Adipocyte (in vitro differentiated cells): ENCODE results near the gene SLC7A5.
A peak's percentile ranks its signal among the peaks of the same experiment; 100 is the strongest.
"Not testable (repeated sequence)": the region's sequence is repeated elsewhere in the genome, so short reads cannot be mapped to it uniquely, and the experiment has no call there.

ENCODE experiments used
- DNase-seq: peaks from one replicate; pipeline ENCODE4 v3.0.0-alpha.2; 2015; ENCODE audit warnings: low read depth
- H3K27me3 ChIP-seq: replicated peaks from 2 replicates; pipeline ENCODE4 v1.7.0; 2013; ENCODE audit warnings: mild to moderate bottlenecking, low read length, moderate library complexity; ENCODE audit not compliant: control insufficient read depth, insufficient read depth
- H3K36me3 ChIP-seq: 2 replicates; pipeline ENCODE4 v1.7.0; 2013; ENCODE audit warnings: low read length, mild to moderate bottlenecking, moderate library complexity; ENCODE audit not compliant: control insufficient read depth, insufficient read depth, severe bottlenecking
- H3K4me1 ChIP-seq: 2 replicates; pipeline ENCODE4 v1.7.0; 2013; ENCODE audit warnings: mild to moderate bottlenecking, low read length, moderate library complexity; ENCODE audit not compliant: control insufficient read depth, insufficient read depth
- H3K4me3 ChIP-seq: 2 replicates; pipeline ENCODE4 v1.7.0; 2013; ENCODE audit warnings: mild to moderate bottlenecking, low read length, moderate library complexity
- H3K9ac ChIP-seq: 2 replicates; pipeline ENCODE4 v1.7.0; 2013; ENCODE audit warnings: mild to moderate bottlenecking, low read length, moderate library complexity
- H3K9me3 ChIP-seq: 2 replicates; pipeline ENCODE4 v1.7.0; 2013; ENCODE audit warnings: mild to moderate bottlenecking, low read length, moderate library complexity; ENCODE audit not compliant: control insufficient read depth

The SLC7A5 gene

DNA sequence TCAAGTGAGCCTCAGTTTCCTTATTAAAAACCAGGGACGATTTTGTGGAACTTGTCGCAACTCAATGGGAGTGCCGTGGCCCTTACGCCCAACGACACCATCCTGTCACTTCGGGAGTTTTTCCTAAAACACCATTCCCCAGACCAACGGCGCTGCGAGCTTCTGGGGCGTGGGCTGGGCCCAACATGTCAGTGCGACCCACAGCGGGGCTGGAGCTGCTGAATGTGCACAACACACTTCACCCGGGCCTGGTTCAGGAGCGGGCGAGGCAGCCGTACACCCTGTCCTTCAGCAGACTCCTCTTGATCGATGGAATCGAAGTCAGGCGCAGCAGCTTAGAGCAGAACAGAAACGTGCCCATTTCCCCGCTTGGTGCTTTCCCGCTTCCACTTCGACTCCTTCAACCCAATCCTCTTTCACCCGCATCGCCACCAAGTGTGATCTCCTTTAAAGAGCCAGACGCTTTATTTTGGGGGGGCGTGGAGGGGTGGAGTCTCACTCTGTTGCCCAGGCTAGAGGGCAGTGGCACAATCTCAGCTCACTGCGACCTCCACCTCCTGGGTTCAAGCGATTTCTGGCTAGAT is 13.2 kb upstream of the SLC7A5 start:
- H3K4me3 ChIP-seq = no peak overlapping the region
- no peaks in the 10 kb centered on the region for H3K9me3 ChIP-seq
- no peak overlapping the region for H3K9ac ChIP-seq
- H3K36me3 ChIP-seq = no peaks in the 10 kb centered on the region
- peaks cover 37% of the 10 kb centered on the region for H3K27me3 ChIP-seq
- DNase-seq = no peak
- no peaks in the 10 kb centered on the region for H3K4me1 ChIP-seq

DNA sequence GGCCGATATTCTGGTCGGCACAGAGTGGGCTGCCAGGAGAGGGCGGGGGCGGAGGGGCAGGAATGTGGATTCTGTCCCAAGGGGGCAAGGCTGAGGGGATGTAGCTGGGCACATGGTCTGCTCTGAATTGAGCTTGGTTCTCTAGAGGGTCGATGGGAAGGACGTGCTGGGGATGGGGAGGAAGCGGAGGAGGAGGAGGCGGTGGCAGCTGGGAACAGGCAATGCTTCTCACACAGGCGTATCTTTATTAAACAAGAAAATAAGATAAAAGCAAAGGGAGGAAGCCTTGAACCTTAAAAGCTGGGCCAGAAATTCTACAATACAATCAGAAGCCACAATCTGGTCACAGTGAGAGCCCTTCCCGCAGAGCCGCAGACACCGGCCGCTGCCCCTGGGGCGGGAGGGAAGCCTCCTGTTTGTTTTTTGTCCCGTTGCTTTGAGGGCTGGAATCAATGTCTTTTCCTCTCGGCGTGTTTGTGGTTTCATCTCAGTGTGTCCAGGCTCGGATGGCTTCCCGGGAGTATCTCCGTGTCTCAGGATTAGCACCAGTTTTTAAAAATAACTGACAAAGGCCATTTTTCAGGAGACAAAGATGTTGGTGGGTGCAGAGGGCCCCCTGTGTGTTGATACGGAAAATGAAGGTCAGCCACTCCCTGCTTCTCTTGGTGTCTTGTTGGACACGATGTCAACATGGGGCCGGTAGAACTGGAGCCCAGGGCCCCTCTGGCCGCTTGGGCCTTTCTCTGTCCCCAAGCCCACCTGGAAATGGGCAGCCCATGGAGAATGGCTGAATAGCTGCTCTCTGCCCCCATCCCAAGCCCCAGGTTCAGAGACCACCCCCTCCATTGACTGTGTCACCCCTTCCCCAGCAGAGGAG is 12.3 kb upstream of the SLC7A5 start:
- Histone ChIP-seq H3K9me3 (no peaks in the 10 kb centered on the region), H3K36me3 (no peaks in the 10 kb centered on the region), H3K27me3 (peaks cover 38% of the 10 kb centered on the region), H3K4me1 (no peaks in the 10 kb centered on the region), H3K4me3 (no peak overlapping the region), H3K9ac (no peak overlapping the region)
- no peak for DNase-seq

DNA sequence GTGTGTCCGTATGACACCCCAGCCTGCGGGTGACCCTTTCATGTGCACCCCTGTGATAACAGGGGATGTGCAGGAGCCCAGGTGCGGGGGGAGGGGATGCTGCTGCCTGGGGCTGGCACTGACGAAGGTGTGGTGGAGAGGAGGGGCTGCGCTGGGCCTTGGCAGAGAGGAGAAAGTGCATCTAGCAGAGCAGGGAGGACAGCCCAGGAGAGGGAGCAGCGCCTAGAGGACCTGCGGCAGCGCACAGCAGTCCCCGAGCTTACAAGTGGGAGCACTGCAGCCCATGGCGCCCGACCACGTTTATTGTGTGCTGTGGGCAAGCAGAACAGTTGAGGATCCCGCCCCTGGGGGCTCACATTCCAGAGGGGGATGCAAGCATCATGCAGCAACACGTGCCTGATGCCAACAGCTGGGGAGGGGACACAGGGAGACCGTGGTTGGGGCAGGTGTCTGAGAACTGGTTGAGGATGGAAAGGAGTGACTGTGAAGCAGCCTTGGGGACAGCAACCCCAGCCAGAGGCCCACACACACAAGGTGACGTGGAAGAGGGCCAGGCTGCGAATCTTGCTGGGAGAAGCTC is 10.9 kb upstream of the SLC7A5 start:
- Histone ChIP-seq H3K9ac (no peak overlapping the region), H3K36me3 (no peaks in the 10 kb centered on the region), H3K4me3 (no peak overlapping the region), H3K27me3 (peaks cover 46% of the 10 kb centered on the region), H3K4me1 (no peaks in the 10 kb centered on the region), H3K9me3 (no peaks in the 10 kb centered on the region)
- no peak for DNase-seq

DNA sequence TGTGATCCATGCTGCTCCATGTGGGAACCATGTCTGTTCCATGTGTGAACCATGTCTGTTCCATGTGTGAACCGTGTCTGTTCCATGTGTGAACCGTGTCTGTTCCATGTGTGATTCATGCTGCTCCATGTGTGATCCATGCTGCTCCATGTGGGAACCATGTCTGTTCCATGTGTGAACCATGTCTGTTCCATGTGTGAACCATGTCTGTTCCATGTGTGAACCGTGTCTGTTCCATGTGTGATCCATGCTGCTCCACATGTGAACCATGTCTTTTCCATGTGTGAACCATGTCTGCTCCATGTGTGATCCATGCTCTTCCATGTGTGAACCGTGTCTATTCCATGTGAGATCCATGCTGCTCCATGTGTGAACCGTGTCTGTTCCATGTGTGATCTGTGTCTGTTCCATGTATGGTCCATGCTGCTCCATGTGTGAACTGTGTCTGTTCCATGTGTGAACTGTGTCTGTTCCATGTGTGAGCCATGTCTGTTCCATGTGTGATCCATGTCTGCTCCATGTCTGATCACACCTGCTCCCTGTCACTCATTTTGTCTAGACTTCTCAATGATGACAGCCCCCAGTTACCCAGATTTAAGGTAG is 10.2 kb upstream of the SLC7A5 start:
- not testable (repeated sequence) for H3K9me3 ChIP-seq, H3K36me3 ChIP-seq, H3K4me3 ChIP-seq, DNase-seq, H3K4me1 ChIP-seq, H3K9ac ChIP-seq
- peaks cover 53% of the 10 kb centered on the region for H3K27me3 ChIP-seq

DNA sequence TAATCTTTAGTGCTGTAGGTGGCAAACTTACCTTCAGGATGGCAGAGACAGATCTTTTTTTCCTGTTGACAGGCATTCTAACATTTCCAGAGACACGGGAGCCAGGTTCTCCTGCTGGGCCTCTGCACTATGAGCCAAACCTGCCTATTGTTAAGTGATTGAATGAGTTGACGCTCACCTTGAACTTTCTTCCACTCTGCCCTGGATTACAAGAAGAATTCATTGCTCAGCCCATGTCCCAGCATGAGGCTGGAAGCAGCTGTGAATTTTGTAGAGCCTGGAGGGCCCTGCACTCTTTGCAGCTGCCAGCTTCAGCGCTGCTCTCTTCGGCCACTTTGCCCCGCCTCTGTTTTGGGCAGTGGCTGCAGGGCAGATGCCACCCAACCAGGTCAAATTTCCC is 9.4 kb upstream of the SLC7A5 start:
- Histone ChIP-seq H3K9ac (no peak overlapping the region), H3K36me3 (no peaks in the 10 kb centered on the region), H3K4me1 (no peaks in the 10 kb centered on the region), H3K4me3 (no peak overlapping the region), H3K9me3 (no peaks in the 10 kb centered on the region), H3K27me3 (peaks cover 56% of the 10 kb centered on the region)
- DNase-seq = no peak

DNA sequence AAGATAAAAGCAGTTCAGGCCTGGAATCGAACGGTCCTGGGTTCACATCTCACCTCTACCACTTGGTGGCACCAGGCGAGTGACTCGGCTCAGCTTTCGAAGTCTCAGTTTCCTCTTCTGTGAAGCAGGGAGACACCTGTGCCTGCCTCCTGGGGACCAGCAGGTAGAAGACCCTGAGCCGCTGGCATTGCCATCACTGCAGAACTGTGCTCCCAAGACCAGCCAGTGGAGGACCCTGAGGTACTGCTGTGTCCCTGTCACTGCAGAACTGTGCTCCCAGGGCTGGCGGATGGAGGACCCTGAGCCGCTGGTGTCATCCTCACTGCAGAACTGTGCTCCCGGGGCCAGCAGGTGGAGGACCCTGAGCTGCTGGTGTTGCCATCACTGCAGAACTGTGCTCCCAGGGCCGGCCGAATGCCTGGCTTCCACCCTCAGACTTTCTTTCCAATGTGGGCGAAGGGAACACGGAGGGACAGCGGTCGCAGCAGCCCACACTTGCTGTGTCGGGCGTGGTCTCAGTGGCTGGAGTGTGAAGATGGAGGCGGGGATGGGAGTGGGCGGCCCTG is 8.7 kb upstream of the SLC7A5 start:
- no peaks in the 10 kb centered on the region for H3K9me3 ChIP-seq
- H3K9ac ChIP-seq = no peak overlapping the region
- peaks cover 56% of the 10 kb centered on the region for H3K27me3 ChIP-seq
- no peak for DNase-seq
- no peaks in the 10 kb centered on the region for H3K4me1 ChIP-seq
- H3K36me3 ChIP-seq = no peaks in the 10 kb centered on the region
- no peak overlapping the region for H3K4me3 ChIP-seq

DNA sequence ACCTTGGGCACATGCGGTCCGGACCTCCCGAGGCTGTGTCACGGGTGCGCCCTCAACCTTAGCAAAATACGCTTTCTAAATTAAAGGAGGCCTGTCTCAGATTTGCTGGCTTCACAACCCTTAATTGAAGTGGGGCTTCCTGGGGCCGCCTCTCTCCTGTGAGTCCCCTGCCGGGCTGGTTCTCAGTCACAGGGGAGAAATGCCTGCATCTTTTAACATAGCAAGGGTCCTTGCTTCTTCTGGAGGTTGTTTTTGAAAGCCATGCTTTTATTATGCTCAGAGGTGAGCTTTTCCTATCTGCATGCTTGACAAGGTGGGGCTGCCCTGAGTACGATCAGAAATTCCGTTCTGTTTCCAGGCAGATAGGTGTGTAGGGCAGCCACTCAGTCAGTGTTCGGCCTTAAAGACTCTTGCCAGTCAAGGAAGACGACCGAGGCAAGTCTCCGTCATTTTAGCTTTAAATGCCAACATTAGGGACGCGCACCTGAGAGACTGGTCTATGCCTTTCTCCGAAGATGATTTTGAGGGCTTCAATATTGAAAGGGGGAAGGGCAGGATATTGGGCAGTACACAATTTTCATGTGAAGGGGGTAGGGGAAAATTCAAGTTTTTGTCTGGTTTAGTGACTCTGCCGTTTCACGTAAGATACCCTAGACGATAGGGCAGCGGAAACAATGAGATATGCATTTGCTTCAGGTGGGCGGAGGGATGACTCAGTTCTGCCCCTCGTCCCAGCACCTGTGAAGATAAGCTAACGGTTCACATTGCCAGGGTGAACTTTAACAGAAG is 5.5 kb upstream of the SLC7A5 start:
- Histone ChIP-seq H3K36me3 (no peaks in the 10 kb centered on the region), H3K27me3 (peaks cover 35% of the 10 kb centered on the region)
- no peak for DNase-seq

DNA sequence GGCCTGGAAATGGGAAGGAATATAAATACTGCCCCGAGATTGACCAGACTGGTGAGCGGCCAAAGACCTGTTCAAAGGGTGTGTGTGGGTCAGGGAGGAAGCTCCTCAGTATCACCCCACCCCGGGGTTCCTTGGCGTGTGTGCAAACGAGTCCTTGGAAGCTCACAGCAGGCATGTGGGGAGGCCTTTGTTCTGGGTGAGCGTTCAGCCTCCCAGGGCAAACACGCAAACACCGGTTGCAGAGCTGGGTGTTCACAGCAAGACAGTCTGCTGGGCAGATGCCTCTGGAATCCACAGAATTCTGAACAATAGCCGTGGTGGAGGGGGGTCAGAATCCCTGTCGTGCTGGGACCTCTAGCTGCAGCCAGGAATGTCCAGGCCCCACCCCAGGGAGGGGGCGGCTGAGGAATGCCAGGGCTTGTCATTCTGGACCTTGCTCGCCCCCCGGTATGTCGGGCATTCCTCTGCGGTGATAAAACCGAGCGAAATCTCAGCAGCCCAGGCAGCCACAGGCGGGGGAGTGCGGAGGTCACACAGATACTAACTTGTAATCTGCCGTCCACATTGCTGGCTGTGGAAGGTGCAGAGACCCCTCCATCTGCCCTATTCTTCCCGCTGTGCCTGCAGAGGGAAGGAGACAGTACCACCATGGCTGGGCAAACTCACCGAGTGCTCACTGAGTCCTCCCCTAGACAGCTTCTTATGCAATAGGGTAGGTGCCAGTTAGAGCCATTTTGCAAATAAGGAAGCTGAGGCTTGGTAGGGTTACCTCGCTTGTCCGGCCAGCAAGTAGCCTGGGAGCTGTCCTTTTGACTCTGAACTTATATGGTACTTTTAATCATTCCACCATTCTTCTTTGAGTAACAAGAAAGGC is 1.3 kb upstream of the SLC7A5 start:
- peaks cover 14% of the 10 kb centered on the region for H3K27me3 ChIP-seq
- not testable (repeated sequence) for H3K4me3 ChIP-seq, H3K36me3 ChIP-seq, H3K4me1 ChIP-seq, H3K9me3 ChIP-seq
- H3K9ac ChIP-seq = peak overlapping the region; percentile 44
- peak; percentile 75 for DNase-seq

More for the DNA sequence above, 5.5 kb upstream of the SLC7A5 start:
- Histone ChIP-seq H3K4me1 (peaks cover 5% of the 10 kb centered on the region), H3K4me3 (no peak overlapping the region), H3K9me3 (no peaks in the 10 kb centered on the region), H3K9ac (no peak overlapping the region)

DNA sequence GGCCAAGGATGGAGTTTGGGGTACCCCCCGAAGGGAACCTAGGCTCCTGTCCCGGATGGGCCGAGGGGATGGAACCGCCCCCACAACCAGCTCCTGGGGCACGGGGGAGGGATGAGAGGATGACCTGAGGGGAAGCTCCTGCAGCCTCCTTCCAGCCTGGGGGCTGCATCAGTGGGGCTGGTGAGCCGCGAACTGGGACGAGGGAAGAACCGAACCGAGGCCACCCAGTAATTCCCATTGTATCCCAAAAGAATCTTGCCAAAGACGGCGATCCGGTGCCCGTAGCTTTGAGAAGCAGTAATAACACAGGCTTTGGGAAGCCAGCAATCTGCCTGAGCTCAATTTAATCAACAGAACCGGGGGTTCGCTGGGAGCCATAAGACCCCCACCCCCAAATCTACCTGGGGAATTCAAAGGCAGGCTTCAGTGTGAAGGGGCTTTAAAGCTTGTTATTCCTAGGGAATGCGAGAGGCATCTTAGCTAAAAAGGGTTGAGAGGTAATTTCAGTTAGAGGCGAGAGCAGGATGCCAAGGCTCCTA is 641 bp upstream of the SLC7A5 start:
- not testable (repeated sequence) for H3K4me1 ChIP-seq

More for the DNA sequence above, 641 bp upstream of the SLC7A5 start:
- H3K4me3 ChIP-seq, H3K36me3 ChIP-seq, H3K9ac ChIP-seq, H3K27me3 ChIP-seq, H3K9me3 ChIP-seq, DNase-seq: not testable (repeated sequence)
